ENCODE measurements around the gene SGK2.

Gene SGK2

GRCh38 chr20:43536817-43537440 lies 21.9 kb upstream of the SGK2 start:
- no peak for DNase-seq

GRCh38 chr20:43537921-43538877 lies 20.6 kb upstream of the SGK2 start:
- peak; percentile 50 for DNase-seq

GRCh38 chr20:43538878-43539700 lies 19.7 kb upstream of the SGK2 start:
- DNase-seq, result no peak

GRCh38 chr20:43539975-43540672 lies 18.7 kb upstream of the SGK2 start:
- no peak for DNase-seq

- no peak for DNase-seq
Measured at GRCh38 chr20:43540673-43541060, 18.2 kb upstream of the SGK2 start.

- no peak for DNase-seq
Measured at GRCh38 chr20:43541214-43541613, 17.6 kb upstream of the SGK2 start.

GRCh38 chr20:43542161-43542560 lies 16.7 kb upstream of the SGK2 start:
- DNase-seq, result no peak

GRCh38 chr20:43542674-43543073 lies 16.2 kb upstream of the SGK2 start:
- no peak for DNase-seq

GRCh38 chr20:43543138-43543537 lies 15.7 kb upstream of the SGK2 start:
- DNase-seq, result no peak

- no peak for DNase-seq
Measured at GRCh38 chr20:43544501-43544900, 14.3 kb upstream of the SGK2 start.

GRCh38 chr20:43545837-43546578 lies 12.8 kb upstream of the SGK2 start:
- no peak for DNase-seq

GRCh38 chr20:43548273-43548880 lies 10.4 kb upstream of the SGK2 start:
- DNase-seq, result no peak

- DNase-seq, result no peak
Measured at GRCh38 chr20:43549416-43550065, 9.3 kb upstream of the SGK2 start.

GRCh38 chr20:43550456-43550855 lies 8.4 kb upstream of the SGK2 start:
- DNase-seq, result no peak

GRCh38 chr20:43554369-43554768 lies 4.5 kb upstream of the SGK2 start:
- no peak for DNase-seq

- no peak for DNase-seq
Measured at GRCh38 chr20:43559147-43559987, 540 bp downstream of the SGK2 start.

- DNase-seq, result no peak
Measured at GRCh38 chr20:43560974-43561373, 2.1 kb downstream of the SGK2 start.

GRCh38 chr20:43563429-43563828 lies 4.6 kb downstream of the SGK2 start:
- DNase-seq, result no peak

GRCh38 chr20:43563991-43564390 lies 5.2 kb downstream of the SGK2 start:
- no peak for DNase-seq

- no peak for DNase-seq
Measured at GRCh38 chr20:43564455-43564854, 5.6 kb downstream of the SGK2 start.
